Type B pancreatic cell (in vitro differentiated cells): ENCODE results near the gene CREB5. TPM values are rescaled to one million over a fixed set of nuclear protein-coding genes. Genes with fewer than 3 reads are reported as not detected.
A peak's percentile ranks its signal among the peaks of the same experiment; 100 is the strongest.

Experiments used
- DNase-seq: peaks from one replicate; pipeline ENCODE4 v3.0.0; 2021; ENCODE audit warnings: mixed read lengths; ENCODE audit not compliant: unreplicated experiment; ENCODE audit errors: extremely low spot score
- H3K27ac Mint-ChIP-seq: 2 replicates; pipeline ENCODE4 v1.8.0; 2021; ENCODE audit warnings: mild to moderate bottlenecking, mixed read lengths
- H3K27me3 Mint-ChIP-seq: 2 replicates; pipeline ENCODE4 v1.8.0; 2021; ENCODE audit warnings: mixed read lengths
- H3K36me3 Mint-ChIP-seq: 2 replicates; pipeline ENCODE4 v1.8.0; 2021; ENCODE audit warnings: mixed read lengths
- H3K4me1 Mint-ChIP-seq: one replicate; pipeline ENCODE4 v1.8.0; 2021; ENCODE audit warnings: mixed read lengths; ENCODE audit not compliant: unreplicated experiment
- H3K4me3 Mint-ChIP-seq: 2 replicates; pipeline ENCODE4 v1.8.0; 2021; ENCODE audit warnings: mild to moderate bottlenecking, mixed read lengths
- H3K9me3 Mint-ChIP-seq: 2 replicates; pipeline ENCODE4 v1.8.0; 2021; ENCODE audit warnings: mixed read lengths
- CTCF ChIP-seq: fragments of 200-600 bp; sonication (generic); conservative IDR thresholded peaks from 2 replicates; pipeline ENCODE4 v1.5.0; 2021; ENCODE audit warnings: antibody characterized with exemption, mild to moderate bottlenecking
- total RNA-seq: library from RNA; stranded (reverse); gene quantifications from 2 replicates; pipeline ENCODE4 v1.2.1, GENCODE V29; 2021; ENCODE audit warnings: low replicate concordance

Gene CREB5
- total RNA-seq, 1 donor from 2014 or later = 31.0 TPM

GRCh38 chr7:28630350-28630749 lies 218.0 kb downstream of the CREB5 start:
- no peak for DNase-seq
- no peak for TF ChIP-seq CTCF
- no peak overlapping the region for H3K27ac Mint-ChIP-seq
- peaks cover 26% of the 10 kb centered on the region for H3K27me3 Mint-ChIP-seq
- peaks cover under 1% of the 10 kb centered on the region for H3K36me3 Mint-ChIP-seq
- H3K4me3 Mint-ChIP-seq = peak overlapping the region; percentile 50
- H3K9me3 Mint-ChIP-seq = no peaks in the 10 kb centered on the region
- peaks cover 22% of the 10 kb centered on the region for H3K4me1 Mint-ChIP-seq

DNA sequence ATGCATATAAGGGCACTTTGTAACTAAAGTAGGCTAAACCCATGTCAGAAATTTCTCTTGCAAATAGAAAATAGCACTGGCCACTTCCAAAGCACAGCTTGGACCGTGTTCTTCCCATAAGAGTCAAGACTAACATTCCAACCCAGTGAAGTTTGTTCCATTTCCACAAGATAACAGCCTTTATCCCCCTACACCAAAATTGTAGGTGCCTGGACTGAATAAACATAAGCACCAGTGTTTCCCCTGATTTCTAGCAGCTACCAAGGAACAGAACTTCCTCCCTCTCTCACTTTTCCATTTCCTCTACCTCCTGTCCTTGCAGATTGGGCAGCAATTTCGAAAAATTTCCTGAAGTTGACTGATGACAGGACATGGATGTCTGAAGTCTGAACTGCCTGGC lies 219.7 kb downstream of the CREB5 start:
- H3K27ac Mint-ChIP-seq = no peak overlapping the region
- no peaks in the 10 kb centered on the region for H3K9me3 Mint-ChIP-seq
- TF ChIP-seq CTCF = no peak
- DNase-seq = no peak
- peaks cover 4% of the 10 kb centered on the region for H3K36me3 Mint-ChIP-seq
- peaks cover 22% of the 10 kb centered on the region for H3K4me1 Mint-ChIP-seq
- peaks cover 26% of the 10 kb centered on the region for H3K27me3 Mint-ChIP-seq
- H3K4me3 Mint-ChIP-seq = no peak overlapping the region

DNA sequence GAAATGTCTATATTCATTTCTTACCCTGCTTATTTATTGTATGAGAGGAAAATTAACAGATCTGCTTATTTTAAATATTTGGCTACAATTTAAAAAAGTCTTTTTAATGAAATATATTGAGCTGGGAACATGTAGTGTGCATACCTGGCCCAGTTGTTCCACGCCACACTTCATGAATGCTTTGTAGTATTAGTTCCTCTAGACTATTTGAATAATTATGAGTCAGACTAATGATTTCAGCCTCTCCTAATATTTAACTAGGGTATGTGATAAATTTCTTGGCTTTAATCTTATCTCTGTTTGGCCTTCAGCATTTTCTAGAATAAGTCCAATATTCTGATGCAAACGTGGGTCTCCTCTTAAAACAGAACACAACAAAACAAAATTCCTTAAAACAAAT lies 226.6 kb downstream of the CREB5 start:
- no peak for DNase-seq
- Mint-ChIP-seq H3K27me3 (peaks cover 3% of the 10 kb centered on the region), H3K9me3 (no peaks in the 10 kb centered on the region), H3K4me3 (no peak overlapping the region), H3K36me3 (peaks cover 4% of the 10 kb centered on the region), H3K27ac (no peak overlapping the region), H3K4me1 (peaks cover 15% of the 10 kb centered on the region)
- no peak for TF ChIP-seq CTCF

GRCh38 chr7:28640001-28640400 lies 227.7 kb downstream of the CREB5 start:
- Mint-ChIP-seq H3K4me3 (no peak overlapping the region), H3K4me1 (peaks cover 15% of the 10 kb centered on the region), H3K27ac (no peak overlapping the region), H3K9me3 (no peaks in the 10 kb centered on the region), H3K27me3 (peaks cover 3% of the 10 kb centered on the region), H3K36me3 (peaks cover 4% of the 10 kb centered on the region)
- no peak for DNase-seq
- no peak for TF ChIP-seq CTCF

DNA sequence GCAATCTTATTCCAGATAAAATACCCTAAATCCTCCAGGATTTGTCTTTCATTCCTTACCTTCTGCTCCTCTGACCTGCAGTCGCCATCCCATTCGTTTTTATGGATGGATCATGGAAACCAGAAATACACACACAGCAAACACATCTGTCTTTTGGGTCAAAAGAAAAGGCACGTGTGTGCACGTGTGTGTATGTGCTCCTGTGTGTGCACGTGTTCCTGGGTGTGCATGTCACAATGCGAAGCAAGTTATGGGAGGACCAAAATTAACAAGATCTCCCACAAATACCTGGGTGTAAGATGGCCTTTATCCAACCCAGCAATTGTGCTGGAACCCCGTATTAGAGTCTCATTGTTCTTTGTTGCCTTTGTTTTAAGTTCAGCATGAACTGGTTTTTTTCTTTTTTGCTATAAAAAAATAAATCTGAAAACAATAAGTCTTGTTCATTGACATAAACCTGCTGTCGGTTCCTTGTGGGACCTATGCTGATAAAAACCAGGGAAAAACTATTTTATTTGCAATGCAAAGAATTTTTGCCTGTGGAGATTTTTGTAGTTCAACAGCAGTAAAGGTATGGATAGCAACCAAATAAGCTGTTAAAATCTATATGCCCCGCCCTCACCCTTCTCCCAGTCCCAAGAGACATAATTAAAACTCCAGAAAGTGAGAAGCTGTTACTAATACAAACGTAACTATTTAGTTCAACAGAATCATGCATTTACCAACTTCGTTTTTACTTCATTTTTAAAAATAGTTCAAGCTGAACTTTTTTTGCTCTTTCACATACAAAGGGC lies 229.6 kb downstream of the CREB5 start:
- TF ChIP-seq CTCF = no peak
- Mint-ChIP-seq H3K27ac (no peak overlapping the region), H3K27me3 (peaks cover 3% of the 10 kb centered on the region), H3K4me1 (peaks cover 15% of the 10 kb centered on the region), H3K4me3 (no peak overlapping the region), H3K36me3 (no peaks in the 10 kb centered on the region), H3K9me3 (no peaks in the 10 kb centered on the region)
- DNase-seq = no peak
